GM18861 (cell line): ENCODE results near the gene EFNB2.

ENCODE experiments used
- ATAC-seq: cut with Tn5 transposase; IDR thresholded peaks from one replicate; pipeline ENCODE4 v1.9.1; 2021; ENCODE audit not compliant: unreplicated experiment

The EFNB2 gene

DNA sequence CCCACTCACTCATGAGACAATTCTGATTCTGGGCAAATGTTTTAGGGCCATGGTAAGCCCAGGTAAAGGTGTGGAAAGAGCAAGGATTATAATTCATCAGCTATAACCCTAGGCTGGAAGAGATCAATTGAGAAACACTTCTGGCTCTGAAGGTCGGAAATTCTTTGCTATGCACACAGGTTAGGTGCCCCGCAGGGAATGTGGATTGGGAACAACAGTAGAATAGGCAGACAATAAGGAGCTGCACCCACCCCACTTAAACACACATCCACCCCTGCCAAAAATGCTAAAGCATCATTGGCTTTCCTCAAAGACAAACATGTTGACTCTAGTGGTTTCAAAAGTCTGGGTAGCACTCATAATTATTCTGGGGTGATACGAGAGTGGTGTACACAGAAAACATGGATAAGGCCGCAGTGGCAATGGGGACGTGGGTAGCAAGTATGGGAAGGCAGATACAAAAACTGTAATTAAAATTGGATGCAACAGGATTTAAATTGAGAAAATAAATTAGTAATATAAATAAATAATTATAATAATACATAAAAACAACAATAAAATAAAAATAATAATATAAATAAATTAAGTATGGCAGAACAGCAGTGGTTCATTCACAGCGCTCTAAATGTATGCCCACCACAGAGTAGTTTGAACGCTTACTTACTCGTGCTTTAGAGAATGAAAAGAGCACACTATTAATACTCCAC, 8.6 kb downstream of the EFNB2 start:
- no peak for ATAC-seq

DNA sequence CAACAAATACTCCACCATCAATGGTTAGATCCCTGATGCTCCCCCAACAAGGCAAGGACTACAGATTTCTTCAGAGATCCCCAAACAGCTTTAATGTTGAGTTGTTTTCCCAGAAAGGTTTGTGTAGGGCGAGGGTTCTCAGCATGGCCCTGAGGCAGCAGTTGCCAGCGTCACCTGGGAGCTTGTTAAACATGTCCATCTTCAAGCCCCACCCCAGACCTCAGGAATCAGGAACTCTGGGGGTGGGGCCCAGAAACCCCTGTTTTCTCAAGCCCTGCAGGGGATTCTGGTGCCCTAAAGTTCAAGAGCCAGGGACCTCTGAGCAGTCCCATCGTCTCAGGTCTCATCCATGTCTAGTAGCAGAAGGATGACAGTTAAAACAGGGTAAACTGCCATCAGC, 9.6 kb downstream of the EFNB2 start:
- ATAC-seq = no peak

DNA sequence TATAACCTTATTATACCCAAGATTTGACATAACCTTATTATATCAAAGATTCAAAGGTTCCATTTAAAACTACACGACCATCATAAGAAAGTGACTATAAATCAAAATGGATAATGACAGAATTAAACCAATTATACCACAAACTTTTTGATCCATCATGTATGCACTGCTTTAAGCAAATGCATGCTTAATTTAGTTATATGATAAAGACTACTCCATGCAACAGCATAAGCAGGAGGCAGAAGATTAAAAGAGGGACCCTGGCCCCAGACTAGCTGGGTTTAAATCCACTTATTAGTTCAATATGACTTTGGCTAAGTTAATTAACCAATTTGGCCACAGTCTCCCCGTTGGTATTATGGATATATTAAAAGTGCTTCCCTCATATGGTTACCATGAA, 11.4 kb downstream of the EFNB2 start:
- ATAC-seq = no peak

GRCh38 chr13:106523576-106523975, 11.9 kb downstream of the EFNB2 start:
- no peak for ATAC-seq

GRCh38 chr13:106522898-106523525, 12.4 kb downstream of the EFNB2 start:
- ATAC-seq = no peak

- no peak for ATAC-seq
Measured at GRCh38 chr13:106522112-106522705, 13.3 kb downstream of the EFNB2 start.

DNA sequence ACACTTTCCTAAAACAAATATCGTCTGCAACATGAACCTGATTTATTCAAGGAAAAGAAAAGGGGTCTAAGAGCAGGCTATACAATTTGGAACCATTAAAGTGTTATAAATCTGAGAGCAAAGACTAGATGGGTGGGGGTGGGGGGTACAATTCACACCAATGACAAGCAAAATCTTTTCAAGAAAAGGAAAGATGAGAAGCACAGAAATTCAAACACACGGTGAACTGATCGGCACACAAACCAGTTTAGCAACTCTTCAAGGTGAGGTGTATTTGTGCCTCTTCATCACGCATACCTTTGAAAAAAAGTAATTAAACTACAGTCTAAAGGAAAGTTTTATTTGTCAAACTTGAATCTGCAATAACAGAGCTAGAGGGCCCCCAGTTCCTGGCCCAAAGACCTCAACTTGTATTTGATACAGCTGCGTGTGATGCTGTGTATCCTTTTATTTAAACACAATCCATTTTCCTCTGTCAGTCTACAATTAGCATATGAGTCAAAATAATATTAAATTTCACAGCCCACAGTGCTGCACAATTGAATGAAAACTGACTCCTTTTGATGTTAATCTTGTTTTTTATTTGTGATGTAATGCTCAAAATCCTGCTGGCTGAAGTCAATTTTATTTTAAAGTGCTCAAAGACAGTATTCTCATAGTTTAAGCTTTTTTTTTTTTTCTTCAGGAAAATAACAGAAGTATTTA, 14.2 kb downstream of the EFNB2 start:
- ATAC-seq = no peak

DNA sequence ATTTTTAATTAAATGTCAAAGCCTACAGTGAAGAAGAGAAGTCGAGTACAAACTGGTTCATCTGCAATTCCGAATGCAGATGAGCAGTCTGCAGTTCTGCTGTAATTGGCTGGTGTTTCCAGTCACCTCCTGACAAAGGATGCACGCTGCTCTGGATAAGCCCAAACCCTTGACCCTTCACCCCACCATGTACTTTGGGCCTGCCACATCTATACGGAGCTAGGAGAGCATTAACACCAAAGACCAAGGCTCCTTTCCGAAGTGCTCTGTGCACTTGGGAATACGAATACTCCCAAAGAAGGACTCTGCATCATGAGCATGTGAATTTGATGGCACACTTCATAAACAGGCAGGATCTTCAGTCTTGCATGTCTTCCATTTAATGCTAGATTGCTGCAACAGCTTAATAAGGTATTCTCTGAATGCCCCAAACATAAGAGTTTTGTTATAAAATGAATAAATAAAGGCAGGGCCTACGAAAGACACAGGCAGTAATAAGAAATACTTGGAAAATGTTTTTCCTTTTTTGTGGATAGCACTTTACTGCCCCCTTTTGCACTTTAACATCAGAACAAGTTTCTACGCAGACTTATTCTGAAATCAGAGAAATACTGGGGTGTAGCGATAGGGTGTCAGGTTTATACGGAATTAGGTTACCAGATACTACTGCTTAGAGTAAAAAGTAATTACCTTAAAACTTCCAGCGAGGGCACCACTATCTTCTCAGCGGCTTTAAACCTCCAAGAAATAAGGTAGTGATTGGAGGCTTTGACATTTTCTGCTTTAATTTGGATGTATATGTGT, 15.0 kb downstream of the EFNB2 start:
- ATAC-seq = no peak

DNA sequence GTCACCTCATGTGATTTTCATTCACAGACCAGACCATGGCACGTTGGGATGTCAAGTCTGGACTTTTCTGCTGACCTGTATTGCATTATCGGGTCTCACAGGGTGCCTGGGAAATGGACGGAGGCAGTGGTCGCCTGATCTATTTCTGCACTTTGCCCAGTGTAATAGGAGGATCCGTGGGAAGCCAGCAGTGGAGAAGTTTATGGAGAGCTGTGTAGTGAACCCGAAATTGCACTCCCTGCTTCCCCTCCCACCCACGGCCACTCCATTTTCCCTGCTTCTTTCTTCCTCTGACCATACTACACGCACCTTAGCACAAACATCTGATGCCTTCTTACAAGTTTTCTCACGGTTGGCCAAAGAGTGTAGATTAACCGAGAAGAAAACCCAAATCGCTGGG, 16.9 kb downstream of the EFNB2 start:
- ATAC-seq = no peak

DNA sequence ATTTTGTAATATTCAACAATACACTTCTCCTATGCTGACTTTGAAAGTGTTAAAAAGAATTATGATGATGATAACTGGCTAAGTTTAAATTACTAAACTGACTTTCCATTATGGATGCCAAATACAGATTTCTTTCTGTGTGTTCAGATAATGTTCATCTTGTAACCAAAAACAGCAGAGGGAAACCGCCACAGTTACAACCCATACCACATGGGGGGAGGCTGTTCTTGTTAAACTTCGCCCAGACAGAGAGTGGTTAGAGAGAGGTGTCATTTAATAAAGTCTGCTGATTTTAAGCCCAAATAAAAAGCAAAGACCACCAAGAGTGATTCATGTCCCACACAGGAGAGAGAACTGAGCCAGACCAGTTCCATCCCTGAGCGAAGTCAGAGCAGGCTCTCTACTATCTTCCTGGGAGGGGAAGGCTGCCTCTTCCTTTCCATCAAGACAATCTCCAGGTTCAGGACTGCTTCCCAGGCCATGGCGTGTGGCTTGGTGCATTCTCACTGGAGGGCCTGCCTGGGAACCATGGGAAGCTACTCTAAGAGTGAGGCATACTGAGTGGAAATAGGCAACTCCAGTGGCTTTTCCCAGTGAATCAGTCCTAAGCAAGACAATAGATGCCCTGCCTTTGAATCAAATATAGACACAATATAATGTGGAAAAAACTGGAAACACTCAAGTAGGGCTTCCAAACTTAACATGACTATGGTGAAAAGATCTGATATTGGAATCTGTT, 18.2 kb downstream of the EFNB2 start:
- no peak for ATAC-seq

DNA sequence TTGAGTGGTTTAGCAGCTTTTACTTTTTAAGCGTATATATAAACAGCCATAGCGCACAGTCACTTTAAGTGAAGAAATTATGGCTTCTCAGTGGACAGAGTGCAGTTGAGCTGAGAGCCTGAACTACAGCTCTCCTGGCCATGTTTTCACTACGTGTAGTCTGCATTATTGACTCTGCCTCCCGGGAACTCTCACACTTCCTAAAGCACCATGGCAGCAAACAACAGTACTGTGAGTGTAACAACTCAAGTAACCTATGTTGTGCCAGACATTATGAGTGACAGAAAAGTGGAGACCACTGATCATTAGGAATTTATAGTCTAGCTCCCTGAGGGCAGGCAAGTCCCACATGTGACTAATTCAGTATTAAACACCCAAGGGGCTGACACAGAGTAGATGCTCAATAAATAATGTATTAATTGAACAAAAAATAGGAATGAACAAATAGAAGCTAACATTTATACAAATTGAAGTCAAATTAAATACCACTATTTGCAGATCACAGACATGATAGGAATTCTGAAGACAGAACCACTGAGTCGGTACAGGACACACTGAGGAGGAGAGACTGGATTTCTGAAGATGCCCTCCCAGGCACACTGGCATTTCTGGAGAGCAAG, 19.7 kb downstream of the EFNB2 start:
- ATAC-seq = no peak

- ATAC-seq = no peak
Measured at GRCh38 chr13:106514928-106515634, 20.4 kb downstream of the EFNB2 start.

- ATAC-seq = no peak
Measured at GRCh38 chr13:106513025-106513983, 22.2 kb downstream of the EFNB2 start.

DNA sequence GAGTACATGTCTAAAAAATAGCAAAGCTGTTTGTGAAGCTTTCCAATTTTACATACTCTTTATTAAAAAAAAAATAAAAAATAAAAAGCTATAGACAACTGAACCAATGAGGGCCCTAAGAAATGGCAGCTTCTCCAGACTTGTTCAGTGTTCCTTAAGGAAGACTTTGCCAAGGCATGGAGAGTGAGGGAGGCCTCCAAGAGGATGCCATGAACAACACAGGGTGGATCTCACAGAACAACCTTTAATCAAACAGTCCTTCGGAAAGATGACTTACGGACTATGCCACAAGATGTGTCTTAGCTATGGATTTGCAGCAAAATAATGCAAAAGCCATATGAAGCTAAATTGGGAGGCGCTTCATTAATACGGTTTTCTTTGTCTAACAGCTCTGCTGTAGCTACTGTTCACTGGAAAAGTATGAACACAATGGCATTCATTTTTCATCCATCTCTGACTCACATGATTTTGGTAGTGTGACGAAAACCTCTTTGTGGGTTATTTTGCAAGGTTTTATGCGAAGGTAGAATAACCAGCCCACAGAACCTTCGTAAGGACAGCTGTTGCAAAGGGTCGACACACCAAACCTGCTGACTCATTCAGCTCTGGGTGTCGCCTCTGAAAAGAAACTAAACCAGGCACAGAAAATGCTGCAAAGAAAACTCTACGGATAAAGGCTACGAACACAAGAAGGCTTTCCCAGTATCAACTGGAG, 27.7 kb downstream of the EFNB2 start:
- ATAC-seq = no peak

GRCh38 chr13:106506286-106506685, 29.2 kb downstream of the EFNB2 start:
- no peak for ATAC-seq

GRCh38 chr13:106505732-106506131, 29.7 kb downstream of the EFNB2 start:
- ATAC-seq = no peak

- ATAC-seq = no peak
Measured at GRCh38 chr13:106505295-106505694, 30.2 kb downstream of the EFNB2 start.
